ENCODE results near the gene RALB. TPM values are rescaled to one million over a fixed set of nuclear protein-coding genes. Genes with fewer than 3 reads are reported as not detected.
"Not testable (repeated sequence)": the region's sequence is repeated elsewhere in the genome, so short reads cannot be mapped to it uniquely, and the experiment has no call there.

The RALB gene
- total RNA-seq, 6 donors from 2014 or later = 23.0 to 85.8 (median 46.5) TPM

- TF ChIP-seq, protein P1, sequence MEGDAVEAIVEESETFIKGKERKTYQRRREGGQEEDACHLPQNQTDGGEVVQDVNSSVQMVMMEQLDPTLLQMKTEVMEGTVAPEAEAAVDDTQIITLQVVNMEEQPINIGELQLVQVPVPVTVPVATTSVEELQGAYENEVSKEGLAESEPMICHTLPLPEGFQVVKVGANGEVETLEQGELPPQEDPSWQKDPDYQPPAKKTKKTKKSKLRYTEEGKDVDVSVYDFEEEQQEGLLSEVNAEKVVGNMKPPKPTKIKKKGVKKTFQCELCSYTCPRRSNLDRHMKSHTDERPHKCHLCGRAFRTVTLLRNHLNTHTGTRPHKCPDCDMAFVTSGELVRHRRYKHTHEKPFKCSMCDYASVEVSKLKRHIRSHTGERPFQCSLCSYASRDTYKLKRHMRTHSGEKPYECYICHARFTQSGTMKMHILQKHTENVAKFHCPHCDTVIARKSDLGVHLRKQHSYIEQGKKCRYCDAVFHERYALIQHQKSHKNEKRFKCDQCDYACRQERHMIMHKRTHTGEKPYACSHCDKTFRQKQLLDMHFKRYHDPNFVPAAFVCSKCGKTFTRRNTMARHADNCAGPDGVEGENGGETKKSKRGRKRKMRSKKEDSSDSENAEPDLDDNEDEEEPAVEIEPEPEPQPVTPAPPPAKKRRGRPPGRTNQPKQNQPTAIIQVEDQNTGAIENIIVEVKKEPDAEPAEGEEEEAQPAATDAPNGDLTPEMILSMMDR (IDR thresholded peaks at IDR 0.05) = no peak
- TF ChIP-seq POLR2A (IDR thresholded peaks at IDR 0.05) = no peak
- TF ChIP-seq EP300 (IDR thresholded peaks at IDR 0.05) = no peak
- no peak for TF ChIP-seq POLR2AphosphoS5 (IDR thresholded peaks at IDR 0.05)
- no peaks in the 10 kb centered on the region for H3K27me3 ChIP-seq
- peaks cover 31 to 73% (median 48%) of the 10 kb centered on the region in 4 donors for H3K4me1 ChIP-seq
- no peak for ATAC-seq (ENCODE audit: low FRiP score in 2 of 2)
- 29 to 67% methylated on average over 1 of the region's 1 CpG for WGBS, 2 donors
- no peaks in the 10 kb centered on the region for H3K36me3 ChIP-seq
- peaks cover 0 to 7% (median 0%) of the 10 kb centered on the region in 4 donors for H3K9me3 ChIP-seq
- peak overlapping the region in 1 of 4 donors; percentile 7 for H3K27ac ChIP-seq
- no peak for DNase-seq
- H3K4me3 ChIP-seq = no peak overlapping the region
These were observed 4.0 kb downstream of the RALB start for GRCh38 chr2:120256651-120257000.

DNA sequence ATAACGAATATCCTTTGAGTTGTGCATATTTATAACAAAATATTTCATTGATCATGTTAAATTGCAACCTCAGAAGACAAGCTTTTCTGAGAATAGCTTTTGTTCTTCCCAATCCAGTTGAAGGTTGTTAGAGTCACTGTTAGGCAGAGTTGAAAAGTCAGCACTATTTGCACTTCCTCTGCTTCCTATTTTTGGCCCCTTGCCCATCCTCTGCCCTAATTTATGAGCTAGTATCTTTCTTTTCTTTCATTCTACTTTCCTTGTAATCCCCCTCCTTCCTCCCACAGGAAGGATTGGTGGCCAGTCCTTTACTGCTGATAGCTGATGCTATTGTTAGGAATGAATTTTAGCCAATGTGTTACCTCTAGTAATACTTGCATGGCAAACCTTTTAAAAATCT is 4.9 kb downstream of the RALB start:
- TF ChIP-seq EP300 (IDR thresholded peaks at IDR 0.05) = no peak
- TF ChIP-seq POLR2AphosphoS5 (IDR thresholded peaks at IDR 0.05) = no peak
- TF ChIP-seq, protein P1 (IDR thresholded peaks at IDR 0.05) = no peak
- Histone ChIP-seq H3K27me3 (no peaks in the 10 kb centered on the region), H3K27ac (peak overlapping the region in 1 of 4 donors; percentile 42), H3K4me1 (peaks cover 31 to 75% (median 50%) of the 10 kb centered on the region in 4 donors), H3K4me3 (no peak overlapping the region), H3K36me3 (no peaks in the 10 kb centered on the region), H3K9me3 (peaks cover 0 to 7% (median 0%) of the 10 kb centered on the region in 4 donors)
- no peak for ATAC-seq (ENCODE audit: low FRiP score in 2 of 2)
- no peak for DNase-seq
- 18 to 21% methylated on average over 1 of the region's 1 CpG for WGBS, 2 donors

DNA sequence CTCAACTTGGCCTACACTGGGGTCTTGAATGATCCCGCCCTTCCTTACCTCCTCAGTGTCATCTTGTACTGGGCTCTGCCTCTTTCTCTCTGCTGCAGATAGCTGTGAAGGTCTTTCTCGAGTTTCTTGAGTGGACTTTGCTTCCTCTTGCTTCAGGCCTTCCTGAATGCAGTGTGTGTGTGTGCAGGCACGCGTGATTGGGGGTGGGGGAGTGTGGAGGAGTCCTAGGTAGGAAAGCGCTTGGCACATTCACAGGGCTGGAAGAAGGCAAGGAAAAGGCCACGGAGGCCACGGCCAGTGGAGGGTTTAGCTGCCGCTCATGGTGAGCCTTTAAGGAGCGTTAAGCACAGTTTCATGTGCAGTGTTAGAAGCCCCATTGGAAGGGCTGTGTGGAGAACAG is 5.5 kb downstream of the RALB start:
- Histone ChIP-seq H3K4me1 (peaks cover 34 to 79% (median 54%) of the 10 kb centered on the region in 4 donors), H3K9me3 (peaks cover 0 to 7% (median 0%) of the 10 kb centered on the region in 4 donors), H3K36me3 (no peaks in the 10 kb centered on the region), H3K4me3 (no peak overlapping the region), H3K27ac (peak overlapping the region in 2 of 4 donors; percentile 42 to 46), H3K27me3 (no peaks in the 10 kb centered on the region)
- TF ChIP-seq, protein P1 (IDR thresholded peaks at IDR 0.05) = no peak
- TF ChIP-seq EP300 (IDR thresholded peaks at IDR 0.05) = no peak
- TF ChIP-seq POLR2A (IDR thresholded peaks at IDR 0.05) = no peak
- TF ChIP-seq POLR2AphosphoS5 (IDR thresholded peaks at IDR 0.05) = no peak
- WGBS, 2 donors = 81 to 88% methylated on average over 9 of the region's 9 CpGs
- ATAC-seq (ENCODE audit: low FRiP score in 2 of 2) (no peak), DNase-seq (no peak)

- 100% methylated on average over 1 of the region's 15 CpGs for WGBS, 2 donors
- not testable (repeated sequence) for H3K9me3 ChIP-seq; ATAC-seq (ENCODE audit: low FRiP score in 2 of 2); DNase-seq; H3K27me3 ChIP-seq; H3K4me3 ChIP-seq; H3K36me3 ChIP-seq
- peaks cover 32 to 78% (median 56%) of the 10 kb centered on the region in 4 donors for H3K4me1 ChIP-seq
- H3K27ac ChIP-seq = peak overlapping the region in 3 of 4 donors; percentile 7 to 32 (median 14)
These were observed 7.3 kb downstream of the RALB start for GRCh38 chr2:120259939-120260338.

GRCh38 chr2:120260736-120261135 is 8.1 kb downstream of the RALB start:
- Histone ChIP-seq H3K9me3 (peaks cover 0 to 7% (median 0%) of the 10 kb centered on the region in 4 donors), H3K4me3 (no peak overlapping the region), H3K27ac (peak overlapping the region; percentile 7 to 52 (median 23)), H3K36me3 (no peaks in the 10 kb centered on the region), H3K27me3 (no peaks in the 10 kb centered on the region), H3K4me1 (peaks cover 37 to 79% (median 58%) of the 10 kb centered on the region in 4 donors)
- ATAC-seq (ENCODE audit: low FRiP score in 2 of 2) = no peak
- WGBS, 2 donors = 67 to 82% methylated on average over 5 of the region's 5 CpGs
- no peak for DNase-seq
- TF ChIP-seq POLR2A (IDR thresholded peaks at IDR 0.05) = no peak
- TF ChIP-seq, protein P1 (IDR thresholded peaks at IDR 0.05) = no peak
- no peak for TF ChIP-seq POLR2AphosphoS5 (IDR thresholded peaks at IDR 0.05)
- TF ChIP-seq EP300 (IDR thresholded peaks at IDR 0.05) = no peak

Measured in upper lobe of left lung (tissue), 6 donors.